ENCODE results near the gene HEATR5B. TPM values are rescaled to one million over a fixed set of nuclear protein-coding genes. Genes with fewer than 3 reads are reported as not detected.
A peak's percentile ranks its signal among the peaks of the same experiment; 100 is the strongest.

Gene HEATR5B
- total and polyA plus RNA-seq, 10 of the 15 experiments (the other 5 are each of a cell fraction or from before 2014, with no cell fraction given) = 4.1 to 34.7 (median 17.7) TPM

- TF ChIP-seq, protein P1, sequence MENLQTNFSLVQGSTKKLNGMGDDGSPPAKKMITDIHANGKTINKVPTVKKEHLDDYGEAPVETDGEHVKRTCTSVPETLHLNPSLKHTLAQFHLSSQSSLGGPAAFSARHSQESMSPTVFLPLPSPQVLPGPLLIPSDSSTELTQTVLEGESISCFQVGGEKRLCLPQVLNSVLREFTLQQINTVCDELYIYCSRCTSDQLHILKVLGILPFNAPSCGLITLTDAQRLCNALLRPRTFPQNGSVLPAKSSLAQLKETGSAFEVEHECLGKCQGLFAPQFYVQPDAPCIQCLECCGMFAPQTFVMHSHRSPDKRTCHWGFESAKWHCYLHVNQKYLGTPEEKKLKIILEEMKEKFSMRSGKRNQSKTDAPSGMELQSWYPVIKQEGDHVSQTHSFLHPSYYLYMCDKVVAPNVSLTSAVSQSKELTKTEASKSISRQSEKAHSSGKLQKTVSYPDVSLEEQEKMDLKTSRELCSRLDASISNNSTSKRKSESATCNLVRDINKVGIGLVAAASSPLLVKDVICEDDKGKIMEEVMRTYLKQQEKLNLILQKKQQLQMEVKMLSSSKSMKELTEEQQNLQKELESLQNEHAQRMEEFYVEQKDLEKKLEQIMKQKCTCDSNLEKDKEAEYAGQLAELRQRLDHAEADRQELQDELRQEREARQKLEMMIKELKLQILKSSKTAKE (IDR thresholded peaks at IDR 0.05; ENCODE audit: low read depth, poor library complexity, severe bottlenecking) = peak; percentile 74
- TF ChIP-seq ZNF592 (IDR thresholded peaks at IDR 0.05) (no peak), JUNB (IDR thresholded peaks at IDR 0.05) (peak; percentile 40), CREB1 (IDR thresholded peaks at IDR 0.05; ENCODE audit: low read depth) (peak; percentile 23; the same call in 1 of the 2 replicates), ZNF274 (IDR thresholded peaks at IDR 0.05; ENCODE audit: insufficient read depth, insufficient read length) (no peak), PAX5 (IDR thresholded peaks at IDR 0.05; ENCODE audit: borderline replicate concordance, low read depth, low read length) (peak; percentile 42; the same call in 1 of the 2 replicates), CBX3 (IDR thresholded peaks at IDR 0.05; ENCODE audit: borderline replicate concordance, low read depth) (no peak), IKZF1 (conservative IDR thresholded peaks at IDR 0.05) (peak; percentile 75), ATF2 (IDR thresholded peaks at IDR 0.05; ENCODE audit: low read length) (peak; percentile 77; the same call in 1 of the 2 replicates), BCL11A (IDR thresholded peaks at IDR 0.05; ENCODE audit: low read depth, low read length) (peak; percentile 67; the same call in 1 of the 2 replicates), DPF2 (IDR thresholded peaks at IDR 0.05) (peak; percentile 95), RB1 (IDR thresholded peaks at IDR 0.05; ENCODE audit: borderline replicate concordance) (no peak), RUNX3 (IDR thresholded peaks at IDR 0.05; ENCODE audit: low read length) (peak; percentile 87), ZNF217 (IDR thresholded peaks at IDR 0.05) (peak; percentile 96), FOS (IDR thresholded peaks at IDR 0.05; ENCODE audit: borderline replicate concordance, extremely low read depth, insufficient read length) (no peak)
- TF ChIP-seq, protein P2, sequence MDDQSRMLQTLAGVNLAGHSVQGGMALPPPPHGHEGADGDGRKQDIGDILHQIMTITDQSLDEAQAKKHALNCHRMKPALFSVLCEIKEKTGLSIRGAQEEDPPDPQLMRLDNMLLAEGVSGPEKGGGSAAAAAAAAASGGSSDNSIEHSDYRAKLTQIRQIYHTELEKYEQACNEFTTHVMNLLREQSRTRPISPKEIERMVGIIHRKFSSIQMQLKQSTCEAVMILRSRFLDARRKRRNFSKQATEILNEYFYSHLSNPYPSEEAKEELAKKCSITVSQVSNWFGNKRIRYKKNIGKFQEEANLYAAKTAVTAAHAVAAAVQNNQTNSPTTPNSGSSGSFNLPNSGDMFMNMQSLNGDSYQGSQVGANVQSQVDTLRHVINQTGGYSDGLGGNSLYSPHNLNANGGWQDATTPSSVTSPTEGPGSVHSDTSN (IDR thresholded peaks at IDR 0.05; ENCODE audit: insufficient replicate concordance, low read depth, low read length) = no peak
- TF ChIP-seq, protein P3, sequence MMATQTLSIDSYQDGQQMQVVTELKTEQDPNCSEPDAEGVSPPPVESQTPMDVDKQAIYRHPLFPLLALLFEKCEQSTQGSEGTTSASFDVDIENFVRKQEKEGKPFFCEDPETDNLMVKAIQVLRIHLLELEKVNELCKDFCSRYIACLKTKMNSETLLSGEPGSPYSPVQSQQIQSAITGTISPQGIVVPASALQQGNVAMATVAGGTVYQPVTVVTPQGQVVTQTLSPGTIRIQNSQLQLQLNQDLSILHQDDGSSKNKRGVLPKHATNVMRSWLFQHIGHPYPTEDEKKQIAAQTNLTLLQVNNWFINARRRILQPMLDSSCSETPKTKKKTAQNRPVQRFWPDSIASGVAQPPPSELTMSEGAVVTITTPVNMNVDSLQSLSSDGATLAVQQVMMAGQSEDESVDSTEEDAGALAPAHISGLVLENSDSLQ (IDR thresholded peaks at IDR 0.05) = peak; percentile 50; the same call in 1 of the 2 replicates
These were observed 5.9 kb upstream of the HEATR5B start (continued) for GRCh38 chr2:37090019-37090477.

Data from GM12878 (cell line).